ENCODE results near the gene CTNNA2. TPM values are rescaled to one million over a fixed set of nuclear protein-coding genes. Genes with fewer than 3 reads are reported as not detected.

CTNNA2 gene
- total RNA-seq, 1 donor from 2014 or later = 2.9 TPM

- Histone ChIP-seq H3K4me1 (no peaks in the 10 kb centered on the region), H3K27me3 (no peaks in the 10 kb centered on the region), H3K4me3 (no peak overlapping the region), H3K27ac (no peak overlapping the region), H3K9me3 (no peaks in the 10 kb centered on the region), H3K36me3 (no peaks in the 10 kb centered on the region)
- TF ChIP-seq POLR2AphosphoS5 (IDR thresholded peaks at IDR 0.05; ENCODE audit: insufficient read depth in 1 of 2, low read depth in 1 of 2) (no peak), CTCF (IDR thresholded peaks at IDR 0.05) (no peak), POLR2A (IDR thresholded peaks at IDR 0.05) (no peak)
- intact Hi-C loops (cut with DNase I) = no loop called here
- no peak for DNase-seq (ENCODE audit: extremely low spot score in 2 of 2)
Observed at GRCh38 chr2:79670198-79670597, 157.3 kb downstream of the CTNNA2 start.

GRCh38 chr2:79686884-79687283, 174.0 kb downstream of the CTNNA2 start:
- no peak for TF ChIP-seq POLR2AphosphoS5 (IDR thresholded peaks at IDR 0.05; ENCODE audit: insufficient read depth in 1 of 2, low read depth in 1 of 2)
- no peak for TF ChIP-seq POLR2A (IDR thresholded peaks at IDR 0.05)
- TF ChIP-seq CTCF (IDR thresholded peaks at IDR 0.05) = no peak
- intact Hi-C loops (cut with DNase I) = no loop called here
- Histone ChIP-seq H3K4me1 (no peaks in the 10 kb centered on the region), H3K27me3 (no peaks in the 10 kb centered on the region), H3K9me3 (no peaks in the 10 kb centered on the region), H3K27ac (no peak overlapping the region), H3K36me3 (no peaks in the 10 kb centered on the region), H3K4me3 (no peak overlapping the region)
- no peak for DNase-seq (ENCODE audit: extremely low spot score in 2 of 2)

- intact Hi-C loops (cut with DNase I) = no loop called here
- Histone ChIP-seq H3K4me3 (no peak overlapping the region), H3K36me3 (no peaks in the 10 kb centered on the region), H3K9me3 (no peaks in the 10 kb centered on the region), H3K27me3 (no peaks in the 10 kb centered on the region), H3K27ac (no peak overlapping the region), H3K4me1 (no peaks in the 10 kb centered on the region)
- TF ChIP-seq POLR2AphosphoS5 (IDR thresholded peaks at IDR 0.05; ENCODE audit: insufficient read depth in 1 of 2, low read depth in 1 of 2) = no peak
- TF ChIP-seq POLR2A (IDR thresholded peaks at IDR 0.05) = no peak
- DNase-seq (ENCODE audit: extremely low spot score in 2 of 2) = no peak
Observed at GRCh38 chr2:79695248-79695647, 182.4 kb downstream of the CTNNA2 start.

GRCh38 chr2:79697200-79697599, 184.3 kb downstream of the CTNNA2 start:
- Histone ChIP-seq H3K27me3 (no peaks in the 10 kb centered on the region), H3K27ac (no peak overlapping the region), H3K36me3 (no peaks in the 10 kb centered on the region), H3K9me3 (no peaks in the 10 kb centered on the region), H3K4me1 (no peaks in the 10 kb centered on the region), H3K4me3 (no peak overlapping the region)
- DNase-seq (ENCODE audit: extremely low spot score in 2 of 2) = no peak
- no peak for TF ChIP-seq POLR2AphosphoS5 (IDR thresholded peaks at IDR 0.05; ENCODE audit: insufficient read depth in 1 of 2, low read depth in 1 of 2)
- TF ChIP-seq POLR2A (IDR thresholded peaks at IDR 0.05) = no peak
- TF ChIP-seq CTCF (IDR thresholded peaks at IDR 0.05) = no peak
- intact Hi-C loops (cut with DNase I) = no loop called here

- no peak overlapping the region for H3K27ac ChIP-seq
- H3K9me3 ChIP-seq = no peaks in the 10 kb centered on the region
- no peak for DNase-seq (ENCODE audit: extremely low spot score in 2 of 2)
- TF ChIP-seq POLR2AphosphoS5 (IDR thresholded peaks at IDR 0.05; ENCODE audit: insufficient read depth in 1 of 2, low read depth in 1 of 2) (no peak), CTCF (IDR thresholded peaks at IDR 0.05) (no peak), POLR2A (IDR thresholded peaks at IDR 0.05) (no peak)
- intact Hi-C loops (cut with DNase I) = no loop called here
- no peak overlapping the region for H3K4me3 ChIP-seq
- no peaks in the 10 kb centered on the region for H3K27me3 ChIP-seq
- H3K4me1 ChIP-seq = no peaks in the 10 kb centered on the region
- no peaks in the 10 kb centered on the region for H3K36me3 ChIP-seq
Observed at GRCh38 chr2:79700651-79701050, 187.8 kb downstream of the CTNNA2 start.

All from vagina (tissue), 2 donors.